ENCODE measurements around the gene TSPAN18. TPM values are rescaled to one million over a fixed set of nuclear protein-coding genes. Genes with fewer than 3 reads are reported as not detected.

TSPAN18 gene
- total RNA-seq, 1 experiment from 2014 or later = 18.3 TPM

- H3K4me1 ChIP-seq (ENCODE audit: control insufficient read depth in 1 of 2, insufficient read depth in 2 of 2, low read length in 2 of 2) = peaks cover 7 to 28% of the 10 kb centered on the region in 2 experiments; a peak in 3 of 4 replicates
- H4K20me1 ChIP-seq (ENCODE audit: insufficient read depth) = no peaks in the 10 kb centered on the region
- no peaks in the 10 kb centered on the region for H3K9me2 ChIP-seq (ENCODE audit: insufficient read depth)
- no peaks in the 10 kb centered on the region for H3K36me3 ChIP-seq (ENCODE audit: control insufficient read depth in 1 of 2, insufficient read depth in 2 of 2, low read length in 2 of 2)
- intact Hi-C loops (cut with micrococcal nuclease) = no loop called here
- ChIA-PET RAD21 (ENCODE audit: low non-redundant PET in 1 of 2, low total read pairs in 2 of 2, uncharacterized antibody in 2 of 2, unreplicated experiment in 2 of 2) (no interaction called here), CTCF (no interaction called here), POLR2A (interaction anchor here (0.6 kb wide), 1 partner anchor 895 kb away, joined by 4 read pairs; the partner anchor contains the start of gene CRY2)
- ATAC-seq (no peak), DNase-seq (ENCODE audit: low read depth, low spot score) (no peak)
- H3K9ac ChIP-seq (ENCODE audit: low read length) = no peak overlapping the region
- no peak overlapping the region for H3K27ac ChIP-seq (ENCODE audit: low read depth, low read length)
- H3K4me2 ChIP-seq (ENCODE audit: low read length) = no peak overlapping the region
- peaks cover 12% of the 10 kb centered on the region; the same call in 1 of the 2 replicates for H3K79me2 ChIP-seq (ENCODE audit: insufficient read depth, low read length)
- TF ChIP-seq, protein P1, sequence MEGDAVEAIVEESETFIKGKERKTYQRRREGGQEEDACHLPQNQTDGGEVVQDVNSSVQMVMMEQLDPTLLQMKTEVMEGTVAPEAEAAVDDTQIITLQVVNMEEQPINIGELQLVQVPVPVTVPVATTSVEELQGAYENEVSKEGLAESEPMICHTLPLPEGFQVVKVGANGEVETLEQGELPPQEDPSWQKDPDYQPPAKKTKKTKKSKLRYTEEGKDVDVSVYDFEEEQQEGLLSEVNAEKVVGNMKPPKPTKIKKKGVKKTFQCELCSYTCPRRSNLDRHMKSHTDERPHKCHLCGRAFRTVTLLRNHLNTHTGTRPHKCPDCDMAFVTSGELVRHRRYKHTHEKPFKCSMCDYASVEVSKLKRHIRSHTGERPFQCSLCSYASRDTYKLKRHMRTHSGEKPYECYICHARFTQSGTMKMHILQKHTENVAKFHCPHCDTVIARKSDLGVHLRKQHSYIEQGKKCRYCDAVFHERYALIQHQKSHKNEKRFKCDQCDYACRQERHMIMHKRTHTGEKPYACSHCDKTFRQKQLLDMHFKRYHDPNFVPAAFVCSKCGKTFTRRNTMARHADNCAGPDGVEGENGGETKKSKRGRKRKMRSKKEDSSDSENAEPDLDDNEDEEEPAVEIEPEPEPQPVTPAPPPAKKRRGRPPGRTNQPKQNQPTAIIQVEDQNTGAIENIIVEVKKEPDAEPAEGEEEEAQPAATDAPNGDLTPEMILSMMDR (IDR thresholded peaks at IDR 0.05 in 2 of 3, conservative IDR thresholded peaks at IDR 0.05 in 1 of 3; ENCODE audit: borderline replicate concordance in 1 of 3, insufficient read depth in 1 of 3, low read depth in 2 of 3, low read length in 2 of 3) = no peak
- no peak for TF ChIP-seq CEBPB (IDR thresholded peaks at IDR 0.05; ENCODE audit: low read depth)
- TF ChIP-seq SRF (IDR thresholded peaks at IDR 0.05; ENCODE audit: low read depth) = no peak
- no peak for TF ChIP-seq YY1 (IDR thresholded peaks at IDR 0.05; ENCODE audit: extremely low read depth, insufficient replicate concordance, low read depth, low read length)
- no peak for TF ChIP-seq ZNF274 (IDR thresholded peaks at IDR 0.05; ENCODE audit: low read depth, low read length)
- TF ChIP-seq POLR2AphosphoS5 (IDR thresholded peaks at IDR 0.05; ENCODE audit: low read depth, low read length) = no peak
- no peak for TF ChIP-seq SP1 (IDR thresholded peaks at IDR 0.05; ENCODE audit: low read depth)
- TF ChIP-seq ELF1 (IDR thresholded peaks at IDR 0.05; ENCODE audit: borderline replicate concordance, low read depth) = no peak
- TF ChIP-seq, protein P2, sequence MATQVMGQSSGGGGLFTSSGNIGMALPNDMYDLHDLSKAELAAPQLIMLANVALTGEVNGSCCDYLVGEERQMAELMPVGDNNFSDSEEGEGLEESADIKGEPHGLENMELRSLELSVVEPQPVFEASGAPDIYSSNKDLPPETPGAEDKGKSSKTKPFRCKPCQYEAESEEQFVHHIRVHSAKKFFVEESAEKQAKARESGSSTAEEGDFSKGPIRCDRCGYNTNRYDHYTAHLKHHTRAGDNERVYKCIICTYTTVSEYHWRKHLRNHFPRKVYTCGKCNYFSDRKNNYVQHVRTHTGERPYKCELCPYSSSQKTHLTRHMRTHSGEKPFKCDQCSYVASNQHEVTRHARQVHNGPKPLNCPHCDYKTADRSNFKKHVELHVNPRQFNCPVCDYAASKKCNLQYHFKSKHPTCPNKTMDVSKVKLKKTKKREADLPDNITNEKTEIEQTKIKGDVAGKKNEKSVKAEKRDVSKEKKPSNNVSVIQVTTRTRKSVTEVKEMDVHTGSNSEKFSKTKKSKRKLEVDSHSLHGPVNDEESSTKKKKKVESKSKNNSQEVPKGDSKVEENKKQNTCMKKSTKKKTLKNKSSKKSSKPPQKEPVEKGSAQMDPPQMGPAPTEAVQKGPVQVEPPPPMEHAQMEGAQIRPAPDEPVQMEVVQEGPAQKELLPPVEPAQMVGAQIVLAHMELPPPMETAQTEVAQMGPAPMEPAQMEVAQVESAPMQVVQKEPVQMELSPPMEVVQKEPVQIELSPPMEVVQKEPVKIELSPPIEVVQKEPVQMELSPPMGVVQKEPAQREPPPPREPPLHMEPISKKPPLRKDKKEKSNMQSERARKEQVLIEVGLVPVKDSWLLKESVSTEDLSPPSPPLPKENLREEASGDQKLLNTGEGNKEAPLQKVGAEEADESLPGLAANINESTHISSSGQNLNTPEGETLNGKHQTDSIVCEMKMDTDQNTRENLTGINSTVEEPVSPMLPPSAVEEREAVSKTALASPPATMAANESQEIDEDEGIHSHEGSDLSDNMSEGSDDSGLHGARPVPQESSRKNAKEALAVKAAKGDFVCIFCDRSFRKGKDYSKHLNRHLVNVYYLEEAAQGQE (IDR thresholded peaks at IDR 0.05; ENCODE audit: low read depth) = no peak
- no peak for TF ChIP-seq MAX (IDR thresholded peaks at IDR 0.05)
- no peak for TF ChIP-seq RAD21 (IDR thresholded peaks at IDR 0.05; ENCODE audit: low read depth)
- no peak for TF ChIP-seq CBX3 (IDR thresholded peaks at IDR 0.05; ENCODE audit: low read depth)
- no peaks in the 10 kb centered on the region for H3K9me3 ChIP-seq (ENCODE audit: control insufficient read depth in 1 of 2, insufficient read depth in 1 of 2, low read depth in 1 of 2, low read length in 2 of 2)
- BruUV-seq (replicated peaks) = no TSS peak
- H3K27me3 ChIP-seq (ENCODE audit: insufficient read depth, low read length) = no peaks in the 10 kb centered on the region
- H3K4me3 ChIP-seq (replicated peaks in 1 of 2; ENCODE audit: low read depth in 1 of 2, low read length in 2 of 2) = no peak overlapping the region
- no peak overlapping the region for H2AFZ ChIP-seq (ENCODE audit: low read depth, low read length, poor library complexity, severe bottlenecking)
Measured at GRCh38 chr11:44952082-44952481, 225.3 kb downstream of the TSPAN18 start.

Data from HCT116 (cell line).